GM23338 (cell line): ENCODE measurements around the gene KIRREL3. TPM values are rescaled to one million over a fixed set of nuclear protein-coding genes. Genes with fewer than 3 reads are reported as not detected.

Experiments
- ATAC-seq: fragments of 200-7000 bp; cut with Tn5 transposase; 3 replicates; pipeline ENCODE4 v1.9.1; 2020
- DNase-seq: peaks from one replicate; pipeline ENCODE4 v3.0.0-alpha.2; 2015; ENCODE audit warnings: low spot score
- H2AFZ ChIP-seq: fragments of 200-600 bp; sonication (generic); 2 replicates; pipeline ENCODE4 v1.8.0; 2016; ENCODE audit warnings: antibody characterized with exemption, mild to moderate bottlenecking, moderate library complexity
- H3F3A ChIP-seq: fragments of 200-600 bp; sonication (generic); replicated peaks from 2 replicates; pipeline ENCODE4 v1.8.0; 2017; ENCODE audit warnings: antibody characterized with exemption, mixed run types, low read depth
- H3K27ac ChIP-seq: fragments of 200-600 bp; sonication (generic); 2 replicates; pipeline ENCODE4 v1.6.1; 2016; ENCODE audit warnings: low read depth
- H3K27me3 ChIP-seq: fragments of 200-600 bp; sonication (generic); 2 replicates; pipeline ENCODE4 v1.8.0; 2016; ENCODE audit warnings: mild to moderate bottlenecking, mixed run types, moderate library complexity; ENCODE audit not compliant: insufficient read depth
- H3K36me3 ChIP-seq: fragments of 200-600 bp; sonication (generic); 2 replicates; pipeline ENCODE4 v1.8.0; 2016; ENCODE audit warnings: mild to moderate bottlenecking; ENCODE audit not compliant: insufficient read depth
- H3K4me1 ChIP-seq: fragments of 200-600 bp; sonication (generic); 2 replicates; pipeline ENCODE4 v1.8.0; 2016; ENCODE audit warnings: mild to moderate bottlenecking, moderate library complexity; ENCODE audit not compliant: insufficient read depth
- H3K4me2 ChIP-seq: fragments of 200-600 bp; sonication (generic); 2 replicates; pipeline ENCODE4 v1.7.1; 2017; ENCODE audit warnings: mixed run types
- H3K4me3 ChIP-seq: fragments of 200-600 bp; sonication (generic); 2 replicates; pipeline ENCODE4 v1.6.1; 2016; ENCODE audit warnings: mixed run types
- H3K79me2 ChIP-seq: fragments of 200-600 bp; sonication (generic); replicated peaks from 2 replicates; pipeline ENCODE4 v1.8.0; 2017; ENCODE audit warnings: mild to moderate bottlenecking; ENCODE audit not compliant: insufficient read depth
- H3K9me2 ChIP-seq: fragments of 200-600 bp; sonication (generic); 2 replicates; pipeline ENCODE4 v1.8.0; 2017; ENCODE audit not compliant: insufficient read depth
- H4K20me1 ChIP-seq: fragments of 200-600 bp; sonication (generic); replicated peaks from 2 replicates; pipeline ENCODE4 v1.8.0; 2017; ENCODE audit warnings: mild to moderate bottlenecking; ENCODE audit not compliant: insufficient read depth
- H3K27ac Mint-ChIP-seq: 2 replicates; pipeline ENCODE4 v1.8.0; 2020; ENCODE audit warnings: inconsistent platforms, mild to moderate bottlenecking, moderate library complexity, mixed read lengths
- H3K27me3 Mint-ChIP-seq: 3 replicates; pipeline ENCODE4 v1.8.0; 2022; ENCODE audit warnings: low read depth, mild to moderate bottlenecking, moderate library complexity, mixed read lengths, inconsistent platforms; ENCODE audit not compliant: insufficient read depth, poor library complexity
- H3K36me3 Mint-ChIP-seq: 3 replicates; pipeline ENCODE4 v1.8.0; 2021; ENCODE audit warnings: low read depth, mild to moderate bottlenecking, inconsistent platforms, moderate library complexity, mixed read lengths
- H3K4me1 Mint-ChIP-seq: 3 replicates; pipeline ENCODE4 v1.8.0; 2020; ENCODE audit warnings: mild to moderate bottlenecking, inconsistent platforms, mixed read lengths
- H3K4me3 Mint-ChIP-seq: 3 replicates; pipeline ENCODE4 v1.8.0; 2021; ENCODE audit warnings: moderate library complexity, mild to moderate bottlenecking, inconsistent platforms, mixed read lengths
- H3K9me3 Mint-ChIP-seq: 3 replicates; pipeline ENCODE4 v1.8.0; 2020; ENCODE audit warnings: moderate library complexity, mild to moderate bottlenecking, inconsistent platforms, mixed read lengths
- ETS1 ChIP-seq: IDR thresholded peaks from 2 replicates; pipeline ENCODE4 v1.6.1; 2016; ENCODE audit warnings: antibody characterized with exemption
- EZH2 ChIP-seq: fragments of 200-600 bp; sonication (generic); IDR thresholded peaks from one replicate; pipeline ENCODE4 v1.8.0; 2017; ENCODE audit warnings: antibody characterized with exemption, mild to moderate bottlenecking, low read depth; ENCODE audit not compliant: unreplicated experiment
- EZH2phosphoT487 ChIP-seq: fragments of 200-600 bp; sonication (generic); IDR thresholded peaks from one replicate; pipeline ENCODE4 v1.8.1; 2018; ENCODE audit warnings: antibody characterized with exemption; ENCODE audit not compliant: unreplicated experiment
- JUNB ChIP-seq: IDR thresholded peaks from one replicate; pipeline ENCODE4 v1.6.1; 2016; ENCODE audit warnings: antibody characterized with exemption; ENCODE audit not compliant: unreplicated experiment
- NANOG ChIP-seq: IDR thresholded peaks from 2 replicates; pipeline ENCODE4 v1.6.1; 2016; ENCODE audit warnings: antibody characterized with exemption, borderline replicate concordance
- POLR2AphosphoS5 ChIP-seq: IDR thresholded peaks from 2 replicates; pipeline ENCODE4 v1.6.1; 2016; ENCODE audit warnings: antibody characterized with exemption, low read depth
- REST ChIP-seq: IDR thresholded peaks from one replicate; pipeline ENCODE4 v1.6.1; 2018; ENCODE audit warnings: antibody characterized with exemption; ENCODE audit not compliant: unreplicated experiment
- STAT1 ChIP-seq: IDR thresholded peaks from one replicate; pipeline ENCODE4 v1.6.1; 2016; ENCODE audit warnings: antibody characterized with exemption; ENCODE audit not compliant: unreplicated experiment
- ZNF114 ChIP-seq: fragments of 250-450 bp; sonication (Bioruptor Pico); IDR thresholded peaks from 2 replicates; pipeline ENCODE4 v1.5.0; 2020; ENCODE audit warnings: mild to moderate bottlenecking, moderate library complexity
- ZNF331 ChIP-seq: fragments of 250-450 bp; sonication (Bioruptor Pico); IDR thresholded peaks from 2 replicates; pipeline ENCODE4 v1.5.0; 2020; ENCODE audit warnings: low read depth, mild to moderate bottlenecking, moderate library complexity
- polyA plus RNA-seq: library from polyadenylated mRNA; unstranded; fragments of >200 nt; fragmentation: Nextera tagmentation; extraction: Ambion mirVana; gene quantifications from 2 replicates; pipeline ENCODE4 v1.2.1, GENCODE V29; 2016
- total RNA-seq: library from RNA; depleted of rRNA; stranded (reverse); fragments of >200 nt; shearing (Covaris generic); gene quantifications from 2 replicates; pipeline ENCODE4 v1.2.3, GENCODE V29; 2014
- TF ChIP-seq, protein P1 (sequence below), 2 experiments: fragments of 200-600 bp in 1 of 2; sonication (generic) in 1 of 2; conservative IDR thresholded peaks; 2 replicates each; pipeline versions ENCODE4 v1.5.1 to v1.6.1; 2016 to 2017; ENCODE audit warnings: antibody characterized with exemption in 2 of 2, low read depth in 2 of 2, mild to moderate bottlenecking in 2 of 2, moderate library complexity in 1 of 2
- TF ChIP-seq, protein P2 (sequence below): fragments of 250-450 bp; sonication (Bioruptor Pico); IDR thresholded peaks from 2 replicates; pipeline ENCODE4 v1.5.0; 2020; ENCODE audit warnings: mild to moderate bottlenecking, moderate library complexity

The KIRREL3 gene
- total and polyA plus RNA-seq, 2 experiments from 2014 or later, result 0.13 to 1.5 TPM

GRCh38 chr11:126901783-126902182 lies 98.8 kb downstream of the KIRREL3 start:
- Histone ChIP-seq H3K4me1 (peaks cover 28% of the 10 kb centered on the region), H4K20me1 (no peaks in the 10 kb centered on the region), H3K4me2 (no peak overlapping the region), H3K27ac (no peak overlapping the region), H3K9me2 (peaks cover 6% of the 10 kb centered on the region), H3K27me3 (no peaks in the 10 kb centered on the region), H3K36me3 (no peaks in the 10 kb centered on the region), H3K79me2 (no peaks in the 10 kb centered on the region), H2AFZ (no peak overlapping the region), H3K4me3 (no peak overlapping the region), H3F3A (no peaks in the 10 kb centered on the region)
- H3K27me3 Mint-ChIP-seq, result no peaks in the 10 kb centered on the region
- no peak for TF ChIP-seq STAT1
- TF ChIP-seq REST, result no peak
- no peak for TF ChIP-seq ZNF114 (CRISPR knock-in tag)
- TF ChIP-seq JUNB, result no peak
- TF ChIP-seq, protein P1, sequence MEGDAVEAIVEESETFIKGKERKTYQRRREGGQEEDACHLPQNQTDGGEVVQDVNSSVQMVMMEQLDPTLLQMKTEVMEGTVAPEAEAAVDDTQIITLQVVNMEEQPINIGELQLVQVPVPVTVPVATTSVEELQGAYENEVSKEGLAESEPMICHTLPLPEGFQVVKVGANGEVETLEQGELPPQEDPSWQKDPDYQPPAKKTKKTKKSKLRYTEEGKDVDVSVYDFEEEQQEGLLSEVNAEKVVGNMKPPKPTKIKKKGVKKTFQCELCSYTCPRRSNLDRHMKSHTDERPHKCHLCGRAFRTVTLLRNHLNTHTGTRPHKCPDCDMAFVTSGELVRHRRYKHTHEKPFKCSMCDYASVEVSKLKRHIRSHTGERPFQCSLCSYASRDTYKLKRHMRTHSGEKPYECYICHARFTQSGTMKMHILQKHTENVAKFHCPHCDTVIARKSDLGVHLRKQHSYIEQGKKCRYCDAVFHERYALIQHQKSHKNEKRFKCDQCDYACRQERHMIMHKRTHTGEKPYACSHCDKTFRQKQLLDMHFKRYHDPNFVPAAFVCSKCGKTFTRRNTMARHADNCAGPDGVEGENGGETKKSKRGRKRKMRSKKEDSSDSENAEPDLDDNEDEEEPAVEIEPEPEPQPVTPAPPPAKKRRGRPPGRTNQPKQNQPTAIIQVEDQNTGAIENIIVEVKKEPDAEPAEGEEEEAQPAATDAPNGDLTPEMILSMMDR (conservative IDR thresholded peaks at IDR 0.05; ENCODE audit: low read depth in 2 of 2), result no peak
- no peak for TF ChIP-seq POLR2AphosphoS5
- TF ChIP-seq ZNF331 (CRISPR knock-in tag), result no peak
- no peak for TF ChIP-seq ETS1
- no peak for TF ChIP-seq NANOG
- TF ChIP-seq EZH2, result no peak
- TF ChIP-seq, protein P2, sequence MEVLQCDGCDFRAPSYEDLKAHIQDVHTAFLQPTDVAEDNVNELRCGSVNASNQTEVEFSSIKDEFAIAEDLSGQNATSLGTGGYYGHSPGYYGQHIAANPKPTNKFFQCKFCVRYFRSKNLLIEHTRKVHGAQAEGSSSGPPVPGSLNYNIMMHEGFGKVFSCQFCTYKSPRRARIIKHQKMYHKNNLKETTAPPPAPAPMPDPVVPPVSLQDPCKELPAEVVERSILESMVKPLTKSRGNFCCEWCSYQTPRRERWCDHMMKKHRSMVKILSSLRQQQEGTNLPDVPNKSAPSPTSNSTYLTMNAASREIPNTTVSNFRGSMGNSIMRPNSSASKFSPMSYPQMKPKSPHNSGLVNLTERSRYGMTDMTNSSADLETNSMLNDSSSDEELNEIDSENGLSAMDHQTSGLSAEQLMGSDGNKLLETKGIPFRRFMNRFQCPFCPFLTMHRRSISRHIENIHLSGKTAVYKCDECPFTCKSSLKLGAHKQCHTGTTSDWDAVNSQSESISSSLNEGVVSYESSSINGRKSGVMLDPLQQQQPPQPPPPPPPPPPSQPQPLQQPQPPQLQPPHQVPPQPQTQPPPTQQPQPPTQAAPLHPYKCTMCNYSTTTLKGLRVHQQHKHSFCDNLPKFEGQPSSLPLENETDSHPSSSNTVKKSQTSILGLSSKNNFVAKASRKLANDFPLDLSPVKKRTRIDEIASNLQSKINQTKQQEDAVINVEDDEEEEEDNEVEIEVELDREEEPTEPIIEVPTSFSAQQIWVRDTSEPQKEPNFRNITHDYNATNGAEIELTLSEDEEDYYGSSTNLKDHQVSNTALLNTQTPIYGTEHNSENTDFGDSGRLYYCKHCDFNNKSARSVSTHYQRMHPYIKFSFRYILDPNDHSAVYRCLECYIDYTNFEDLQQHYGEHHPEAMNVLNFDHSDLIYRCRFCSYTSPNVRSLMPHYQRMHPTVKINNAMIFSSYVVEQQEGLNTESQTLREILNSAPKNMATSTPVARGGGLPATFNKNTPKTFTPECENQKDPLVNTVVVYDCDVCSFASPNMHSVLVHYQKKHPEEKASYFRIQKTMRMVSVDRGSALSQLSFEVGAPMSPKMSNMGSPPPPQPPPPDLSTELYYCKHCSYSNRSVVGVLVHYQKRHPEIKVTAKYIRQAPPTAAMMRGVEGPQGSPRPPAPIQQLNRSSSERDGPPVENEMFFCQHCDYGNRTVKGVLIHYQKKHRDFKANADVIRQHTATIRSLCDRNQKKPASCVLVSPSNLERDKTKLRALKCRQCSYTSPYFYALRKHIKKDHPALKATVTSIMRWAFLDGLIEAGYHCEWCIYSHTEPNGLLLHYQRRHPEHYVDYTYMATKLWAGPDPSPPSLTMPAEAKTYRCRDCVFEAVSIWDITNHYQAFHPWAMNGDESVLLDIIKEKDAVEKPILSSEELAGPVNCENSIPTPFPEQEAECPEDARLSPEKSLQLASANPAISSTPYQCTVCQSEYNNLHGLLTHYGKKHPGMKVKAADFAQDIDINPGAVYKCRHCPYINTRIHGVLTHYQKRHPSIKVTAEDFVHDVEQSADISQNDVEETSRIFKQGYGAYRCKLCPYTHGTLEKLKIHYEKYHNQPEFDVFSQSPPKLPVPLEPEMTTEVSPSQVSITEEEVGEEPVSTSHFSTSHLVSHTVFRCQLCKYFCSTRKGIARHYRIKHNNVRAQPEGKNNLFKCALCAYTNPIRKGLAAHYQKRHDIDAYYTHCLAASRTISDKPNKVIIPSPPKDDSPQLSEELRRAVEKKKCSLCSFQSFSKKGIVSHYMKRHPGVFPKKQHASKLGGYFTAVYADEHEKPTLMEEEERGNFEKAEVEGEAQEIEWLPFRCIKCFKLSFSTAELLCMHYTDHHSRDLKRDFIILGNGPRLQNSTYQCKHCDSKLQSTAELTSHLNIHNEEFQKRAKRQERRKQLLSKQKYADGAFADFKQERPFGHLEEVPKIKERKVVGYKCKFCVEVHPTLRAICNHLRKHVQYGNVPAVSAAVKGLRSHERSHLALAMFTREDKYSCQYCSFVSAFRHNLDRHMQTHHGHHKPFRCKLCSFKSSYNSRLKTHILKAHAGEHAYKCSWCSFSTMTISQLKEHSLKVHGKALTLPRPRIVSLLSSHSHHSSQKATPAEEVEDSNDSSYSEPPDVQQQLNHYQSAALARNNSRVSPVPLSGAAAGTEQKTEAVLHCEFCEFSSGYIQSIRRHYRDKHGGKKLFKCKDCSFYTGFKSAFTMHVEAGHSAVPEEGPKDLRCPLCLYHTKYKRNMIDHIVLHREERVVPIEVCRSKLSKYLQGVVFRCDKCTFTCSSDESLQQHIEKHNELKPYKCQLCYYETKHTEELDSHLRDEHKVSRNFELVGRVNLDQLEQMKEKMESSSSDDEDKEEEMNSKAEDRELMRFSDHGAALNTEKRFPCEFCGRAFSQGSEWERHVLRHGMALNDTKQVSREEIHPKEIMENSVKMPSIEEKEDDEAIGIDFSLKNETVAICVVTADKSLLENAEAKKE (CRISPR knock-in tag), result no peak
- no peak for TF ChIP-seq EZH2phosphoT487
- peaks cover 3% of the 10 kb centered on the region; the same call in 1 of the 3 replicates for H3K36me3 Mint-ChIP-seq
- H3K4me3 Mint-ChIP-seq, result no peak overlapping the region
- no peak for ATAC-seq
- peaks cover 3% of the 10 kb centered on the region for H3K9me3 Mint-ChIP-seq
- H3K27ac Mint-ChIP-seq, result no peak overlapping the region
- H3K4me1 Mint-ChIP-seq, result peaks cover 32% of the 10 kb centered on the region
- DNase-seq, result no peak
